Measurements from ENCODE around the gene FRRS1L. TPM values are rescaled to one million over a fixed set of nuclear protein-coding genes. Genes with fewer than 3 reads are reported as not detected.

FRRS1L gene
- total RNA-seq, 1 donor from 2014 or later, result 0.03 TPM

DNA sequence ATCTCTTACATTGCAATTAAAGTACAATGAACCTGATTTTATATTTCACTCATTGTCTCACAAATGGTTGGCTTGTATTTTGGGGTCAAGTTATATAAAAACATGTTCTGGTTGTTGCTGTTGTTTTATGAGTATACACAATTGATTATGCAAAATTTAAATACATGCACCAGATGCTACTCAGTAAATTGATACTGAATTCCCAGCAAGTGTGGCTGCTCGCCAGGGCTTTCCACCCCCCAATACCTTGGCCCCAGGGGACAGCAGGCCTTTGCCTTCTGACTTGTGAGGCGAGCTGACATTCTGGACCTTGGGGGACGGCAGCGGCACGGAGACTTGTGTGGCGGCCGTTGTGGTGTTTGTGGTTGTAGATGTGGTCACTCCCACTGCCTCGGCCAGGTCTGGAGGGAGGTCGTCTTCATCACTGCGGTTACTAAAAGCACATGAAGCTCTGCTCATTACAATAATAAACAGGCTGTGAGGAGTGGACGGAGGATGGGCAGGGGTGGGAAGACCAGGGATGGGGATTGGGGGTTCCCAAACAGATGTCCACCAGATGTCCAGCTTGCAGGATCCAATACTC is 27.0 kb upstream of the FRRS1L start:
- DNase-seq (ENCODE audit: low spot score), result no peak
- no peak overlapping the region for H3K27ac Mint-ChIP-seq (ENCODE audit: unreplicated experiment)
- no peaks in the 10 kb centered on the region for H3K9me3 Mint-ChIP-seq (ENCODE audit: unreplicated experiment)
- H3K36me3 Mint-ChIP-seq (ENCODE audit: low read depth, unreplicated experiment), result no peaks in the 10 kb centered on the region
- H3K4me3 Mint-ChIP-seq (ENCODE audit: unreplicated experiment), result no peak overlapping the region
- TF ChIP-seq, protein P1, sequence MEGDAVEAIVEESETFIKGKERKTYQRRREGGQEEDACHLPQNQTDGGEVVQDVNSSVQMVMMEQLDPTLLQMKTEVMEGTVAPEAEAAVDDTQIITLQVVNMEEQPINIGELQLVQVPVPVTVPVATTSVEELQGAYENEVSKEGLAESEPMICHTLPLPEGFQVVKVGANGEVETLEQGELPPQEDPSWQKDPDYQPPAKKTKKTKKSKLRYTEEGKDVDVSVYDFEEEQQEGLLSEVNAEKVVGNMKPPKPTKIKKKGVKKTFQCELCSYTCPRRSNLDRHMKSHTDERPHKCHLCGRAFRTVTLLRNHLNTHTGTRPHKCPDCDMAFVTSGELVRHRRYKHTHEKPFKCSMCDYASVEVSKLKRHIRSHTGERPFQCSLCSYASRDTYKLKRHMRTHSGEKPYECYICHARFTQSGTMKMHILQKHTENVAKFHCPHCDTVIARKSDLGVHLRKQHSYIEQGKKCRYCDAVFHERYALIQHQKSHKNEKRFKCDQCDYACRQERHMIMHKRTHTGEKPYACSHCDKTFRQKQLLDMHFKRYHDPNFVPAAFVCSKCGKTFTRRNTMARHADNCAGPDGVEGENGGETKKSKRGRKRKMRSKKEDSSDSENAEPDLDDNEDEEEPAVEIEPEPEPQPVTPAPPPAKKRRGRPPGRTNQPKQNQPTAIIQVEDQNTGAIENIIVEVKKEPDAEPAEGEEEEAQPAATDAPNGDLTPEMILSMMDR (IDR thresholded peaks at IDR 0.05; ENCODE audit: unreplicated experiment), result no peak
- peaks cover 1% of the 10 kb centered on the region for H3K27me3 Mint-ChIP-seq (ENCODE audit: unreplicated experiment)
- peaks cover 4% of the 10 kb centered on the region for H3K4me1 Mint-ChIP-seq (ENCODE audit: unreplicated experiment)

DNA sequence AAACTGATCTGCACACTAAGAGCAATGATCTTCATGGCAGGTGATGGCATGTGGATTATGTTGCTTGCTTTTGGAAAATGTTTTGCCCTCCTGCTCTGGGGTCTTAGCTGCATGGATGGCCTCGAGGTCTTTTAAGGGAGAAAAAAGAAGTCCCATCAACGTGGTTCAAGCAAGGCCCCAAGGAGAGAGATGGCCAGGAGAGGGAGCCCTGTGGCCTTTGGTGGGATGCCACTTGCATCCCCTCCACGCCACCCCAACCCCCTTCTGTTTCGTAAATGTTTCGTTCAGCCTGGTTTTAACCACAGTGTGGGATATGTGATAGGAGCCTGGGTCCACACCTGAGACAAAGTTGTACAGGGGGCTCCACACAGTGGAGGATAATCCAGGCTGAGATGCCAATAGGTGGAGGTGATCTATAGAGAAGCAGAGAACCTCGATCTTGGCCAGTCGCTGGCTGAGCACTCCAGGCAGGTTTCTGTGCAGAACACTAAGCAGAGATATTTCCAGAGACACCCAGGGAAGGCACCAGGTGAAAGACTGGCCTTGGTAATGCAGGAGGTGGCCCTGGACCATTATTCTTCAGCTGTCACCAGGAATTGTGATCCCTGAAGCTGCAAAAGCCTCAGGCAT is 25.8 kb upstream of the FRRS1L start:
- Mint-ChIP-seq H3K4me3 (ENCODE audit: unreplicated experiment) (no peak overlapping the region), H3K4me1 (ENCODE audit: unreplicated experiment) (peaks cover 4% of the 10 kb centered on the region), H3K27me3 (ENCODE audit: unreplicated experiment) (peaks cover 1% of the 10 kb centered on the region), H3K36me3 (ENCODE audit: low read depth, unreplicated experiment) (no peaks in the 10 kb centered on the region), H3K27ac (ENCODE audit: unreplicated experiment) (no peak overlapping the region), H3K9me3 (ENCODE audit: unreplicated experiment) (no peaks in the 10 kb centered on the region)
- TF ChIP-seq, protein P1 (IDR thresholded peaks at IDR 0.05; ENCODE audit: unreplicated experiment), result no peak
- DNase-seq (ENCODE audit: low spot score), result peak; percentile 51

DNA sequence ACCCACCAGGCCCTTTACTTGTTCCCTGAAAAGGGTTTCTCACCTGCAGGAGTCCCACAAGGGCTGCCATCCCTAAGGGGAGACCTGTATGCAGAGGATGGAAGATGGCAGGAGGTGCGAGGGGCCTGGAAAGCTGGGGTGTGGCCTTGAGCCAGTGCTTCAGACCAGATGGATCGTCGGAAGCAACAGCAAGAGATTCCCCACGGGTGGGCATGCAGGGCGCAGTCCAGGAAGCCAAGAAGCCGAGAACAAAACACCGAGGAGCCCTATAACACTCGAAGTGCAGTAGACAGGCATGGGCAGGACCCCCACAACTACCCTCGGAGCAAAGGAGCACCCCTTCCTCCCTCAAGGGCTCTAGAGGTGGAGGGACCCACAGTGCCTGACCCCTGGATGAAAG is 24.7 kb upstream of the FRRS1L start:
- Mint-ChIP-seq H3K36me3 (ENCODE audit: low read depth, unreplicated experiment) (no peaks in the 10 kb centered on the region), H3K4me3 (ENCODE audit: unreplicated experiment) (no peak overlapping the region), H3K27me3 (ENCODE audit: unreplicated experiment) (peaks cover 1% of the 10 kb centered on the region), H3K27ac (ENCODE audit: unreplicated experiment) (no peak overlapping the region), H3K9me3 (ENCODE audit: unreplicated experiment) (no peaks in the 10 kb centered on the region), H3K4me1 (ENCODE audit: unreplicated experiment) (peaks cover 4% of the 10 kb centered on the region)
- TF ChIP-seq, protein P1 (IDR thresholded peaks at IDR 0.05; ENCODE audit: unreplicated experiment), result no peak
- DNase-seq (ENCODE audit: low spot score), result no peak

DNA sequence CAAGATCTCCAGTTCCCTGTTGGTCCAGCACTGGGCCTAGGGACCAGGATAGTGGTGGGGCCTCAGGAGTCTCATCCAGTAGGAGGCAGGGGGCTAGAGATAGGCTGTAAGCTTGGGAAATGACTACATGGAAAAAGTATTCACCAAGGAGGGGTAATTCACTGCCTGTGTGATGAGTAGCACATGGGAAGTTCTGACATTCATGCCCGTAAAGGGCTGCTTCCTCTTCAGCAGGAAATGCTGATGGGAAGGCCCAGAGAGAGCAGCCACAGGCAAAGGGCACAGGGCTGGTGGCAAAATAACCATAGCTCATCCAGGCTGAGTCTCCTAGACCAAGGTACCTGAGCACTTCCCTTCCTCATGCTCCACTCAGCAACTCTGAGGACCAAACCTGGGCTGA is 23.1 kb upstream of the FRRS1L start:
- TF ChIP-seq, protein P1 (IDR thresholded peaks at IDR 0.05; ENCODE audit: unreplicated experiment), result no peak
- DNase-seq (ENCODE audit: low spot score), result no peak
- Mint-ChIP-seq H3K4me3 (ENCODE audit: unreplicated experiment) (no peak overlapping the region), H3K27me3 (ENCODE audit: unreplicated experiment) (peaks cover 1% of the 10 kb centered on the region), H3K4me1 (ENCODE audit: unreplicated experiment) (peaks cover 4% of the 10 kb centered on the region), H3K9me3 (ENCODE audit: unreplicated experiment) (no peaks in the 10 kb centered on the region), H3K36me3 (ENCODE audit: low read depth, unreplicated experiment) (no peaks in the 10 kb centered on the region), H3K27ac (ENCODE audit: unreplicated experiment) (no peak overlapping the region)

DNA sequence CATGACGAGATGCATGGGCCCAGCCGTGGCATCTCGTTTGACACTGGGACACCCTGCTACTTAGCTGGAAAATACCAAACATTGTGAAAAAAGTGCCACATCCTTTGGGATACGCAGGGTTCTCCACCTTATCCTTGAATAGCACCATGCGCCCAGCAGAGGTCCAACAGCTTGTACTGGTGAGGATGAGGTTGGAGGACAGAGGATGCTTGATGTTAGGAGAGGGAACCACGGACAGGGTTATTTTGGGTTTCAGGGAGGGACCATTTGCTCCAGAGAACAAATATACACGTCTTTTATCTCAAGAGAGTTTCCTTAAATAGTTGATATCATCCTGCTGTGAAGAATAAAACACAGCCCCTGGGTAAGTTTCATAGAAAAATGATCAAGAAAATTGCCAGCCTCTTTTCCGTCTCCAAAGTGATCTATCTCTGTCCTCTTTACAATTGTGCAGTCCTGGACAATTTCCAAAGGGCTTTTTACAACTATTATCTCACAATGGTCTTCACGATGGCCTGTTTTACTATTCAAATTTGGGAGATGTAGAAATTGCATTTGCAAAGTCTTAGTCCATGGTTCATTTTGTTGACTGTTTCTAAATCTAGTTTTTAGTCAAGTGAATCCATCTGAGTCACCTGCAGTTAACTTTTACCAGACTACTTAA is 19.9 kb upstream of the FRRS1L start:
- no peak overlapping the region for H3K27ac Mint-ChIP-seq (ENCODE audit: unreplicated experiment)
- H3K36me3 Mint-ChIP-seq (ENCODE audit: low read depth, unreplicated experiment), result no peaks in the 10 kb centered on the region
- TF ChIP-seq, protein P1 (IDR thresholded peaks at IDR 0.05; ENCODE audit: unreplicated experiment), result no peak
- DNase-seq (ENCODE audit: low spot score), result no peak
- no peak overlapping the region for H3K4me3 Mint-ChIP-seq (ENCODE audit: unreplicated experiment)
- peaks cover 1% of the 10 kb centered on the region for H3K27me3 Mint-ChIP-seq (ENCODE audit: unreplicated experiment)
- H3K4me1 Mint-ChIP-seq (ENCODE audit: unreplicated experiment), result peaks cover 4% of the 10 kb centered on the region
- no peaks in the 10 kb centered on the region for H3K9me3 Mint-ChIP-seq (ENCODE audit: unreplicated experiment)
